Tibial artery (tissue), 4 donors: ENCODE data around the gene DSCAM.

Experiments
- DNase-seq, 2 donors: peaks; one replicate each; pipeline ENCODE4 v3.0.0-alpha.2; 2019
- H3K27ac ChIP-seq, 2 donors: fragments of 200-600 bp; sonication (generic) in 1 of 2; 1 replicate in 1 of 2; 2 replicates in 1 of 2; pipeline ENCODE4 v1.5.1; 2018 to 2019; ENCODE audit warnings: mild to moderate bottlenecking in 1 of 2
- H3K27me3 ChIP-seq, 2 donors: fragments of 200-600 bp; sonication (generic) in 1 of 2; one replicate each; pipeline versions ENCODE4 v1.5.1 to v1.6.0; 2016 to 2019
- H3K36me3 ChIP-seq, 3 donors: fragments of 200-600 bp; sonication (generic) in 2 of 3; one replicate each; pipeline ENCODE4 v1.5.1; 2016 to 2019; ENCODE audit warnings: mild to moderate bottlenecking in 2 of 3
- H3K4me1 ChIP-seq, 4 donors: fragments of 200-600 bp; sonication (generic) in 2 of 4; 1 replicate in 3 of 4; 2 replicates in 1 of 4; pipeline ENCODE4 v1.5.1; 2016 to 2019
- H3K4me3 ChIP-seq, 2 donors: fragments of 200-600 bp; sonication (generic) in 1 of 2; 1 replicate in 1 of 2; 2 replicates in 1 of 2; pipeline ENCODE4 v1.5.1; 2018 to 2019; ENCODE audit warnings: mild to moderate bottlenecking in 2 of 2
- H3K9me3 ChIP-seq, 3 donors: fragments of 200-600 bp; sonication (generic) in 1 of 3; one replicate each; pipeline ENCODE4 v1.5.1; 2016 to 2019
- CTCF ChIP-seq, 2 experiments: fragments of 200-600 bp in 1 of 2; fragments of 450-650 bp in 1 of 2; IDR thresholded peaks; one replicate each; pipeline ENCODE4 v1.5.1; 2017 to 2019; ENCODE audit warnings: antibody characterized with exemption in 2 of 2, mild to moderate bottlenecking in 1 of 2, moderate library complexity in 1 of 2
- intact Hi-C: fragments of 100-400 bp; cut with DNase I; formaldehyde crosslinking; loops from one replicate; pipeline ENCODE4 v1.15.0; 2023; ENCODE audit warnings: low total_unique reads

DSCAM gene

DNA sequence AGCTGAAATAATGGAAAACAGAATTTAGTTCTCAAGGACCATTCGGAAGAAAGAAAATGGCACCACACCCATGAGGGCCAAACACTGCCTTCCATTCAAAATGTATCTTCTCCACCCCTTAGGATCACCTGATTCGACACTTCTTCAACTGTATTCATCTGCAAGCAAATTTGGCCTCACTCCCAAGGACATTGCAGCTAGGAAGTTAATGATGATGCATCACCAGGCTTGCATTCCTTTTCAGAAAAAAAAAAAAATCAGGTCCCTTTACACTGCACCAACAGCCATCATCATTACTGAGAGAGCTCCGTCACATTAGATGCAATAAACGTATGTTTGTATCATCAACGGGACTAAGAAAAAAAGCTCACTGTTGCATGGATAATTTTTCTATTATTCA lies 611.4 kb downstream of the DSCAM start:
- Histone ChIP-seq H3K9me3 (no peaks in the 10 kb centered on the region), H3K27me3 (no peaks in the 10 kb centered on the region), H3K4me1 (no peaks in the 10 kb centered on the region), H3K27ac (no peak overlapping the region), H3K36me3 (no peaks in the 10 kb centered on the region), H3K4me3 (no peak overlapping the region)
- intact Hi-C loops: no loop called here
- TF ChIP-seq CTCF (IDR thresholded peaks at IDR 0.05): no peak
- DNase-seq: no peak

DNA sequence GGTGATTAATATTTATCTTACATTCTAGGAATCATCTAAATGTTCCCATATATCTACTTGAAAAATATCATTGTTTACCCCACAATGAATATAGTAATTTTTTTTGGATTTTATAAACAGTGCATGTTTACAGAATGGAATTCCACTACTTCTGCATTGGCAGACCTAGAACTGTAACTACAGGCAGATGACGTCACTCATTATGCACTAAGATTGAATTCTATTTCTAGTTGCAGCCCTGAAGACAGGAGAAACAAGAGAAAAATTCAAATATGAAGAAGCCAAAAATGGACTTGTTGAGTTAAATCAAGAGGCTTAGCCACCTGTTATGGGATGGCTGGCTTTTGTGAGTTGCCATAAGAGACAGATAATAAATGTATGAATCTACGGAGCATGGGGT lies 615.0 kb downstream of the DSCAM start:
- no peak for TF ChIP-seq CTCF (IDR thresholded peaks at IDR 0.05)
- no peaks in the 10 kb centered on the region for H3K27me3 ChIP-seq
- no peaks in the 10 kb centered on the region for H3K4me1 ChIP-seq
- H3K4me3 ChIP-seq: no peak overlapping the region
- no peaks in the 10 kb centered on the region for H3K36me3 ChIP-seq
- no peak overlapping the region for H3K27ac ChIP-seq
- no peaks in the 10 kb centered on the region for H3K9me3 ChIP-seq
- intact Hi-C loops: no loop called here
- no peak for DNase-seq

GRCh38 chr21:40227096-40227495 lies 619.9 kb downstream of the DSCAM start:
- intact Hi-C loops: no loop called here
- H3K9me3 ChIP-seq: no peaks in the 10 kb centered on the region
- no peak for TF ChIP-seq CTCF (IDR thresholded peaks at IDR 0.05)
- H3K4me1 ChIP-seq: no peaks in the 10 kb centered on the region
- H3K4me3 ChIP-seq: no peak overlapping the region
- H3K36me3 ChIP-seq: no peaks in the 10 kb centered on the region
- no peaks in the 10 kb centered on the region for H3K27me3 ChIP-seq
- no peak overlapping the region for H3K27ac ChIP-seq
- DNase-seq: no peak

DNA sequence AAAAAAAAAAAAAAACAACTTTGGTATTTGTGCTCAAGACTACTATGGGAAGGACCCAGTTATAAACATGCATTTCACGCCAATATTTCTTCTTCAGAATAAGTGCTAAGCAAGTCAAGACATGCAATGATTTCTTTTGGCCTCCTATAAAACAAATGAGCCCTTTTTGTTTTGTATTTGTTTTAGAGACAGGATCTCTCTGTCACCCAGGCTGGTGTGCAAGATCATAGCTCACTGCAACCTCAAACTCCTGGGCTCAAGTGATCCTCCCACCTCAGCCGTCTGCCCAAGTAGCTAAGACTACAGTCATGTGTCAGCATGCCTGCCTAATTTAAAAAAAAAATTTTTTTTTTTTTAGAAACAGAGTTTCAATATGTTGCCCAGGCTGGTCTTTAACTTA lies 631.0 kb downstream of the DSCAM start:
- no peak for TF ChIP-seq CTCF (IDR thresholded peaks at IDR 0.05)
- Histone ChIP-seq H3K4me1 (no peaks in the 10 kb centered on the region), H3K27ac (no peak overlapping the region), H3K27me3 (no peaks in the 10 kb centered on the region), H3K36me3 (no peaks in the 10 kb centered on the region), H3K4me3 (no peak overlapping the region), H3K9me3 (no peaks in the 10 kb centered on the region)
- intact Hi-C loops: no loop called here
- DNase-seq: no peak

- Histone ChIP-seq H3K27ac (no peak overlapping the region), H3K9me3 (no peaks in the 10 kb centered on the region), H3K4me1 (no peaks in the 10 kb centered on the region), H3K36me3 (no peaks in the 10 kb centered on the region), H3K4me3 (no peak overlapping the region), H3K27me3 (no peaks in the 10 kb centered on the region)
- no peak for DNase-seq
- TF ChIP-seq CTCF (IDR thresholded peaks at IDR 0.05): no peak
- intact Hi-C loops: no loop called here
These were observed 636.7 kb downstream of the DSCAM start for GRCh38 chr21:40210251-40210650.

GRCh38 chr21:40208948-40209345 lies 638.0 kb downstream of the DSCAM start:
- no peak for TF ChIP-seq CTCF (IDR thresholded peaks at IDR 0.05)
- intact Hi-C loops: no loop called here
- H3K4me3 ChIP-seq: no peak overlapping the region
- DNase-seq: no peak
- no peaks in the 10 kb centered on the region for H3K27me3 ChIP-seq
- H3K27ac ChIP-seq: no peak overlapping the region
- no peaks in the 10 kb centered on the region for H3K4me1 ChIP-seq
- H3K36me3 ChIP-seq: no peaks in the 10 kb centered on the region
- no peaks in the 10 kb centered on the region for H3K9me3 ChIP-seq
